Ishikawa (cell line): ENCODE data around the gene LSAMP.

ENCODE experiments used
- EP300 ChIP-seq: IDR thresholded peaks from 2 replicates; pipeline ENCODE4 v1.6.1; 2012; ENCODE audit warnings: borderline replicate concordance
- FOXM1 ChIP-seq: IDR thresholded peaks from 2 replicates; pipeline ENCODE4 v1.6.1; 2012; ENCODE audit warnings: low read depth, borderline replicate concordance
- NFIC ChIP-seq: IDR thresholded peaks from 2 replicates; pipeline ENCODE4 v1.6.1; 2012
- REST ChIP-seq: IDR thresholded peaks from 2 replicates; pipeline ENCODE4 v1.6.1; 2012; ENCODE audit warnings: low read depth, mild to moderate bottlenecking
- TAF1 ChIP-seq: IDR thresholded peaks from 2 replicates; pipeline ENCODE4 v1.6.1; 2012; ENCODE audit warnings: low read depth, mild to moderate bottlenecking
- TCF12 ChIP-seq: IDR thresholded peaks from 2 replicates; pipeline ENCODE4 v1.6.1; 2012; ENCODE audit warnings: low read depth

GRCh38 chr3:116200956-116201690, 244.2 kb downstream of the LSAMP start:
- TF ChIP-seq TCF12 (no peak), EP300 (no peak), NFIC (no peak), REST (no peak), FOXM1 (no peak), TAF1 (no peak)
